Ishikawa (cell line): Measurements from ENCODE around the gene GRM7.

Experiments used
- EP300 ChIP-seq: IDR thresholded peaks from 2 replicates; pipeline ENCODE4 v1.6.1; 2012; ENCODE audit warnings: borderline replicate concordance
- RAD21 ChIP-seq: IDR thresholded peaks from 2 replicates; pipeline ENCODE4 v1.6.1; 2012; ENCODE audit warnings: low read depth
- TAF1 ChIP-seq: IDR thresholded peaks from 2 replicates; pipeline ENCODE4 v1.6.1; 2012; ENCODE audit warnings: low read depth, mild to moderate bottlenecking
- TEAD4 ChIP-seq: IDR thresholded peaks from 2 replicates; pipeline ENCODE4 v1.6.1; 2012
- YY1 ChIP-seq: IDR thresholded peaks from 2 replicates; pipeline ENCODE4 v1.6.1; 2012; ENCODE audit warnings: low read depth

GRCh38 chr3:7340795-7341194, 479.9 kb downstream of the GRM7 start:
- TF ChIP-seq RAD21 (no peak), TAF1 (no peak), EP300 (no peak), YY1 (no peak), TEAD4 (no peak)
